Stomach (tissue), 4 donors: ENCODE data around the gene COBL.

Experiments used
- CTCF ChIP-seq, 7 experiments: fragments of 450-650 bp in 4 of 7; fragments of 200-600 bp in 3 of 7; sonication (generic) in 3 of 7; IDR thresholded peaks; one replicate each; pipeline ENCODE4 v1.5.1; 2016 to 2019; ENCODE audit warnings: antibody characterized with exemption in 7 of 7, control low read depth in 2 of 7, mild to moderate bottlenecking in 1 of 7
- EP300 ChIP-seq: sonication (generic); formaldehyde crosslinking; IDR thresholded peaks from one replicate; pipeline ENCODE4 v1.6.1; 2017; ENCODE audit warnings: antibody characterized with exemption
- POLR2A ChIP-seq, 4 donors: fragments of 450-650 bp; IDR thresholded peaks; one replicate each; pipeline ENCODE4 v1.6.1; 2016; ENCODE audit warnings: antibody characterized with exemption in 4 of 4, control low read depth in 2 of 4, mild to moderate bottlenecking in 1 of 4, moderate library complexity in 1 of 4
- POLR2AphosphoS5 ChIP-seq, 3 donors: sonication (generic); formaldehyde crosslinking; IDR thresholded peaks; one replicate each; pipeline ENCODE4 v1.6.1; 2016; ENCODE audit warnings: antibody characterized with exemption in 3 of 3

- TF ChIP-seq CTCF (IDR thresholded peaks at IDR 0.05) (no peak), POLR2AphosphoS5 (IDR thresholded peaks at IDR 0.05) (no peak), POLR2A (IDR thresholded peaks at IDR 0.05) (no peak), EP300 (no peak)
Observed at GRCh38 chr7:50973814-50974213, 342.8 kb downstream of the COBL start.
